A549 treated with AZD9567 at 1 μM for 4 hours (cell line): Measurements from ENCODE around the gene NEUROD1. TPM values are rescaled to one million over a fixed set of nuclear protein-coding genes. Genes with fewer than 3 reads are reported as not detected.

Experiments used
- total RNA-seq: library from RNA; stranded (reverse); fragments of 200-300 nt; extraction: Qiagen RNA extraction; gene quantifications from 5 replicates; pipeline ENCODE4 v1.2.3, GENCODE V29; 2022; ENCODE audit not compliant: insufficient read depth

Gene NEUROD1
- total RNA-seq = not detected in 5 replicates

GRCh38 chr2:181680055-181680936 is at the start of gene NEUROD1:
Gene NEUROD1, minus strand, starts transcription at chr2:181680517. Its CDS starts 1,657 bp downstream, at chr2:181678860.

GRCh38 chr2:181656450-181657291 is 23.6 kb downstream of the NEUROD1 start, which contains the start of gene CERKL:
Gene CERKL, minus strand, starts transcription at chr2:181657105. Its CDS starts 99 bp downstream, at chr2:181657006.

Other genes with a start within 250 kb of the NEUROD1 start
- 1.4 to 5.0 TPM (median 2.1 TPM) in 5 replicates for gene ITGA4, start 223.1 kb downstream of the NEUROD1 start, total RNA-seq
- gene CERKL, start 23.4 kb downstream of the NEUROD1 start, total RNA-seq = 0.17 to 0.23 TPM (median 0.19 TPM) in 4 of 5 replicates, not detected in the other
- gene ITPRID2, start 211.2 kb upstream of the NEUROD1 start, total RNA-seq = 37.3 to 54.0 TPM (median 41.9 TPM) in 5 replicates